C4-2B (cell line): ENCODE measurements around the gene PLK1.

Experiments used
- ZFX ChIP-seq: fragments of 450-650 bp; IDR thresholded peaks from 2 replicates; pipeline ENCODE4 v1.6.1; 2017
- TF ChIP-seq, protein P1 (sequence below): fragments of 450-650 bp; conservative IDR thresholded peaks from 2 replicates; pipeline ENCODE4 v1.5.1; 2017; ENCODE audit warnings: mild to moderate bottlenecking

DNA sequence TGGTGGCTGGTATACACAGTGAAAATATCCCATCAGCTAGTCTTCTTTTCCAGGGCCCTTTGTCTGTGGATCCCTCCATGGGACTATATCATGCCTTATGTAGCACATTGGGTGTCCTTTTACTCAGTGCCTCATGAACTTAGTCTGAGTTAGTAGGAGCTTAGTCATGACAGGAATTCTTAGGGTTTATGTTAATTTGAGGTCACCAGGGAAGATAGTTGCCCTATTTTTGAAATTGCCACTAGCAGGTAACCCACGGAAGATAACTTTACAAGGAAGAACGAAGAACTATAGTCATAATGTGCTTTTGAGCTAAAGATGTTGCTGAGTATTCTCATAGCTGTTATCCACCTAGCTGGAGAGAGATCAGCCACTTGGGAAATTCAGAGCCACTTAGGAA, 14.8 kb upstream of the PLK1 start:
- TF ChIP-seq, protein P1, sequence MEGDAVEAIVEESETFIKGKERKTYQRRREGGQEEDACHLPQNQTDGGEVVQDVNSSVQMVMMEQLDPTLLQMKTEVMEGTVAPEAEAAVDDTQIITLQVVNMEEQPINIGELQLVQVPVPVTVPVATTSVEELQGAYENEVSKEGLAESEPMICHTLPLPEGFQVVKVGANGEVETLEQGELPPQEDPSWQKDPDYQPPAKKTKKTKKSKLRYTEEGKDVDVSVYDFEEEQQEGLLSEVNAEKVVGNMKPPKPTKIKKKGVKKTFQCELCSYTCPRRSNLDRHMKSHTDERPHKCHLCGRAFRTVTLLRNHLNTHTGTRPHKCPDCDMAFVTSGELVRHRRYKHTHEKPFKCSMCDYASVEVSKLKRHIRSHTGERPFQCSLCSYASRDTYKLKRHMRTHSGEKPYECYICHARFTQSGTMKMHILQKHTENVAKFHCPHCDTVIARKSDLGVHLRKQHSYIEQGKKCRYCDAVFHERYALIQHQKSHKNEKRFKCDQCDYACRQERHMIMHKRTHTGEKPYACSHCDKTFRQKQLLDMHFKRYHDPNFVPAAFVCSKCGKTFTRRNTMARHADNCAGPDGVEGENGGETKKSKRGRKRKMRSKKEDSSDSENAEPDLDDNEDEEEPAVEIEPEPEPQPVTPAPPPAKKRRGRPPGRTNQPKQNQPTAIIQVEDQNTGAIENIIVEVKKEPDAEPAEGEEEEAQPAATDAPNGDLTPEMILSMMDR, result no peak
- no peak for TF ChIP-seq ZFX
